HCT116 (cell line): ENCODE data around the gene CRYBG2.

Source experiments
- POLR2A ChIP-seq: IDR thresholded peaks from 2 replicates; pipeline ENCODE4 v1.7.0; 2011; ENCODE audit warnings: borderline replicate concordance; ENCODE audit not compliant: insufficient read depth, insufficient read length; ENCODE audit errors: extremely low read depth
- RAD21 ChIP-seq: IDR thresholded peaks from 2 replicates; pipeline ENCODE4 v1.6.1; 2012; ENCODE audit warnings: low read depth, mild to moderate bottlenecking
- TF ChIP-seq, protein P1 (sequence below), 3 experiments: fragments of 200-600 bp in 1 of 3; sonication (generic) in 1 of 3; IDR thresholded peaks in 2 of 3; conservative IDR thresholded peaks in 1 of 3; 2 replicates each; pipeline ENCODE4 v1.5.1; 2012 to 2017; ENCODE audit warnings: low read depth in 2 of 3, low read length in 2 of 3, antibody characterized with exemption in 1 of 3, borderline replicate concordance in 1 of 3, control low read depth in 1 of 3, mild to moderate bottlenecking in 1 of 3, mixed read lengths in 1 of 3, mixed run types in 1 of 3, moderate library complexity in 1 of 3; ENCODE audit not compliant: insufficient read depth in 1 of 3

DNA sequence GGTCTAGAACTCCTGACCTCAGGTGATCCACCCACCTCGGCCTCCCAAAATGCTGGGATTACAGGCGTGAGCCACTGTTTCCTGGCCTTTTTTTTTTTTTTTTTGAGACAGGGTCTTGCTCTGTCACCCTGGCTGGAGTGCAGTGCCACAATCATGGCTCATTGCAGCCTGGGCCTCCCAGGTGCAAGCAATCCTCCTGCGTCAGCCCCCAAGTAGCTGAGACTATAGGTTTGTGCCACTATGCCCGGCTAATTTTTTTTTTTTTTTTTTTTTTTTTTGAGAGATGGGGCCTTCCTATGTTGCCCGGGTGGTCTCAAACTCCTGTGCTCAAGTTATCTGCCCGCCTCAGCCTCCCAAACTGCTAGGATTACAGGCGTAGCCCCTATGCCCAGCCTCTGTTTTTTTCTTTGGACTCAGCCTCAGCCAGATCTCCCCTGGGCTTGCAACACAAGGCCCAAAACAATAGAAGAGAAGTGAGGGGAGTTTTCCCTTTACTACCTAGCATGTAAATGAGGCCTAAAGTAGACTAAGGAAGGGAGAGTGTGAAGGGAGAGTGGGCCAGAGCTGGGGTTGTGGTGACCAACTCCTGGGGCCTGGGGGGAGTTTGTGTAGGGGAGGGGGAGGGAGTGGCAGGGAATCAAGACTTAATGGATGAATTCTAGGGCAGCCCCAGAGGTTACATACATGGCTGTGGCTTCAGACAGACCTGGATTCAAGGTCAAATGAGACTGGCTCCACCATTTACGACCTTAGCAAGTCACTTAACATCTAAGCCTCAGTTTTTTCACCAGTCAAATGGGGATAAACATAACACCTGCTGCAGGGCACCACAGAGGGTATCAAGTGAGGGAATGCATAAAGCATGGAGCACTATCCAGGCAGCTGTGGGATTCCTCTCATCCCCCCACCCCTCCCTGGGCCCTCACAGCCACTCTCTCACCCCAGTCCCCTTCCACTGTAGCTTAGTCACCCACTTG, 37.8 kb downstream of the CRYBG2 start:
- TF ChIP-seq, protein P1, sequence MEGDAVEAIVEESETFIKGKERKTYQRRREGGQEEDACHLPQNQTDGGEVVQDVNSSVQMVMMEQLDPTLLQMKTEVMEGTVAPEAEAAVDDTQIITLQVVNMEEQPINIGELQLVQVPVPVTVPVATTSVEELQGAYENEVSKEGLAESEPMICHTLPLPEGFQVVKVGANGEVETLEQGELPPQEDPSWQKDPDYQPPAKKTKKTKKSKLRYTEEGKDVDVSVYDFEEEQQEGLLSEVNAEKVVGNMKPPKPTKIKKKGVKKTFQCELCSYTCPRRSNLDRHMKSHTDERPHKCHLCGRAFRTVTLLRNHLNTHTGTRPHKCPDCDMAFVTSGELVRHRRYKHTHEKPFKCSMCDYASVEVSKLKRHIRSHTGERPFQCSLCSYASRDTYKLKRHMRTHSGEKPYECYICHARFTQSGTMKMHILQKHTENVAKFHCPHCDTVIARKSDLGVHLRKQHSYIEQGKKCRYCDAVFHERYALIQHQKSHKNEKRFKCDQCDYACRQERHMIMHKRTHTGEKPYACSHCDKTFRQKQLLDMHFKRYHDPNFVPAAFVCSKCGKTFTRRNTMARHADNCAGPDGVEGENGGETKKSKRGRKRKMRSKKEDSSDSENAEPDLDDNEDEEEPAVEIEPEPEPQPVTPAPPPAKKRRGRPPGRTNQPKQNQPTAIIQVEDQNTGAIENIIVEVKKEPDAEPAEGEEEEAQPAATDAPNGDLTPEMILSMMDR (IDR thresholded peaks at IDR 0.05 in 2 of 3, conservative IDR thresholded peaks at IDR 0.05 in 1 of 3; ENCODE audit: borderline replicate concordance in 1 of 3, insufficient read depth in 1 of 3, low read depth in 2 of 3, low read length in 2 of 3) = no peak
- TF ChIP-seq RAD21 (no peak), POLR2A (no peak)
